B cell (primary cell): ENCODE results near the gene NR1D1. TPM values are rescaled to one million over a fixed set of nuclear protein-coding genes. Genes with fewer than 3 reads are reported as not detected.

Source experiments
- ATAC-seq: fragments of 200-7000 bp; cut with Tn5 transposase; one replicate; pipeline ENCODE4 v1.10.0; 2021; ENCODE audit warnings: low read depth, mild to moderate bottlenecking, moderate number of reproducible peaks, moderate library complexity
- CTCF ChIA-PET: fragments of 350-600 bp; sonication (Branson Sonifier 250); formaldehyde crosslinking; loops from one replicate; lab custom pipeline; 2021; ENCODE audit warnings: antibody characterized with exemption, inconsistent platforms; lab: Charles Lee
- POLR2A ChIA-PET: fragments of 350-600 bp; sonication (Branson Sonifier 250); formaldehyde crosslinking; loops from one replicate; lab custom pipeline; 2021; ENCODE audit warnings: antibody characterized with exemption; lab: Charles Lee
- DNase-seq: peaks from one replicate; pipeline ENCODE4 v3.0.0; 2013
- H2AFZ ChIP-seq: 2 replicates; pipeline ENCODE4 v1.6.1; 2012; ENCODE audit warnings: mild to moderate bottlenecking, low read depth, low read length; ENCODE audit not compliant: insufficient read depth, poor library complexity, severe bottlenecking
- H3K27ac ChIP-seq, 2 donors: 1 replicate in 1 of 2; 2 replicates in 1 of 2; pipeline ENCODE4 v1.5.1; 2012 to 2013; ENCODE audit warnings: low read length in 2 of 2, mild to moderate bottlenecking in 2 of 2, moderate library complexity in 1 of 2
- H3K27me3 ChIP-seq, 4 experiments: fragments of 200-600 bp in 1 of 4; sonication (generic) in 1 of 4; replicated peaks in 1 of 4; 1 replicate in 2 of 4; 2 replicates in 2 of 4; pipeline versions ENCODE4 v1.6.1 to v1.7.0; 2013 to 2016; ENCODE audit warnings: low read length in 3 of 4, mild to moderate bottlenecking in 2 of 4, mixed read lengths in 1 of 4, moderate library complexity in 1 of 4; ENCODE audit not compliant: insufficient read depth in 4 of 4, control insufficient read depth in 3 of 4; ENCODE audit errors: control extremely low read depth in 1 of 4
- H3K36me3 ChIP-seq, 2 experiments: replicated peaks in 1 of 2; 1 replicate in 1 of 2; 2 replicates in 1 of 2; pipeline versions ENCODE4 v1.6.1 to v1.7.1; 2013; ENCODE audit warnings: low read length in 1 of 2; ENCODE audit not compliant: insufficient read depth in 2 of 2, control insufficient read depth in 1 of 2; ENCODE audit errors: control extremely low read depth in 1 of 2, extremely low read depth in 1 of 2
- H3K4me1 ChIP-seq, 2 donors: fragments of 200-600 bp in 1 of 2; sonication (generic) in 1 of 2; 1 replicate in 1 of 2; 2 replicates in 1 of 2; pipeline versions ENCODE4 v1.5.1 to v1.6.1; 2013 to 2017; ENCODE audit warnings: low read length in 2 of 2; ENCODE audit not compliant: control insufficient read depth in 2 of 2, insufficient read depth in 2 of 2
- H3K4me2 ChIP-seq: replicated peaks from 2 replicates; pipeline ENCODE3; 2012; ENCODE audit warnings: mild to moderate bottlenecking, low read depth, low read length; ENCODE audit not compliant: poor library complexity, severe bottlenecking
- H3K4me3 ChIP-seq, 5 experiments: fragments of 200-600 bp in 1 of 5; sonication (generic) in 1 of 5; 1 replicate in 3 of 5; 2 replicates in 2 of 5; pipeline versions ENCODE4 v1.5.1 to v1.7.0; 2011 to 2016; ENCODE audit warnings: low read length in 4 of 5, mild to moderate bottlenecking in 4 of 5, low read depth in 2 of 5, control low read depth in 1 of 5, moderate library complexity in 1 of 5; ENCODE audit not compliant: insufficient read depth in 1 of 5; ENCODE audit errors: control extremely low read depth in 1 of 5, extremely low read depth in 1 of 5
- H3K79me2 ChIP-seq: fragments of 200-600 bp; sonication (generic); one replicate; pipeline ENCODE4 v1.6.0; 2016; ENCODE audit warnings: low read length; ENCODE audit not compliant: control insufficient read depth, insufficient read depth
- H3K9ac ChIP-seq: fragments of 200-600 bp; sonication (generic); 2 replicates; pipeline ENCODE4 v1.6.1; 2017; ENCODE audit warnings: mild to moderate bottlenecking, low read length, moderate library complexity
- H3K9me3 ChIP-seq, 3 donors: one replicate each; pipeline versions ENCODE4 v1.6.1 to v1.7.1; 2013; ENCODE audit warnings: low read length in 2 of 3; ENCODE audit not compliant: control insufficient read depth in 2 of 3, insufficient read depth in 1 of 3; ENCODE audit errors: control extremely low read depth in 1 of 3
- H4K20me1 ChIP-seq: 2 replicates; pipeline ENCODE4 v1.6.0; 2012; ENCODE audit warnings: mild to moderate bottlenecking, low read length; ENCODE audit not compliant: insufficient read depth, control insufficient read depth, poor library complexity, severe bottlenecking
- H3K27ac Mint-ChIP-seq: one replicate; pipeline ENCODE4 v1.8.0; 2021; ENCODE audit warnings: mixed read lengths
- H3K27me3 Mint-ChIP-seq: one replicate; pipeline ENCODE4 v1.8.0; 2021; ENCODE audit warnings: mixed read lengths
- H3K4me1 Mint-ChIP-seq: one replicate; pipeline ENCODE4 v1.8.0; 2021; ENCODE audit warnings: mixed read lengths
- H3K4me3 Mint-ChIP-seq: one replicate; pipeline ENCODE4 v1.8.0; 2021; ENCODE audit warnings: mixed read lengths
- H3K9me3 Mint-ChIP-seq: one replicate; pipeline ENCODE4 v1.8.0; 2022; ENCODE audit warnings: mixed read lengths; ENCODE audit not compliant: insufficient read depth
- CTCF ChIP-seq: fragments of 200-600 bp; IDR thresholded peaks from one replicate; pipeline ENCODE4 v1.8.0; 2022; ENCODE audit warnings: antibody characterized with exemption, mild to moderate bottlenecking
- EZH2 ChIP-seq: IDR thresholded peaks from 2 replicates; pipeline ENCODE4 v1.6.1; 2012; ENCODE audit warnings: borderline replicate concordance, low read depth, mild to moderate bottlenecking, moderate library complexity, low read length; ENCODE audit not compliant: insufficient read depth, poor library complexity, severe bottlenecking
- WGBS: methylation state at CpG from one replicate; pipeline ENCODE4 v1.1.5; 2013; ENCODE audit warnings: missing lambda C conversion rate; ENCODE audit not compliant: insufficient coverage; 5-methylcytosine and 5-hydroxymethylcytosine counted together
- intact Hi-C: fragments of 100-400 bp; cut with micrococcal nuclease; formaldehyde crosslinking; loops from one replicate; pipeline ENCODE4 v1.10.0; 2022
- polyA plus RNA-seq: library from polyadenylated mRNA; depleted of rRNA; stranded (reverse); fragments of >200 nt; gene quantifications from 2 replicates; pipeline ENCODE4 v1.2.3, GENCODE V29; 2012
- total RNA-seq, 2 donors: library from RNA; stranded (reverse); fragments of 120-200 nt in 1 of 2; gene quantifications; 1 replicate in 1 of 2; 2 replicates in 1 of 2; pipeline versions ENCODE4 v1.2.3 to v1.2.4, GENCODE V29; 2013 to 2022

NR1D1 gene
- total and polyA plus RNA-seq, 2 donors (not counting 1 experiment from before 2014, with no cell fraction given), result 6.7 to 7.7 TPM

GRCh38 chr17:40087903-40088718, 12.3 kb downstream of the NR1D1 start:
- CTCF ChIA-PET, result interaction anchor here (0.6 to 3.9 kb wide), 5 partner anchors 13 to 86 kb away, joined by 4 to 29 read pairs (median 4); no protein-coding TSS in a partner anchor
- H3K9me3 ChIP-seq, result no peaks in the 10 kb centered on the region
- no peaks in the 10 kb centered on the region for H3K9me3 Mint-ChIP-seq
- peaks cover 7 to 42% of the 10 kb centered on the region in 2 experiments for H3K36me3 ChIP-seq
- ATAC-seq, result no peak
- H3K4me2 ChIP-seq, result no peak overlapping the region
- DNase-seq, result no peak
- H3K4me1 ChIP-seq, result no peaks in the 10 kb centered on the region
- no peak overlapping the region for H3K27ac Mint-ChIP-seq
- POLR2A ChIA-PET, result interaction anchor here (0.5 kb wide), 1 partner anchor 28 kb away, joined by 4 read pairs; no protein-coding TSS in a partner anchor
- intact Hi-C loops, result no loop called here
- H2AFZ ChIP-seq, result no peak overlapping the region
- H3K4me3 ChIP-seq, result no peak overlapping the region
- H3K9ac ChIP-seq, result no peak overlapping the region
- H3K27ac ChIP-seq, result no peak overlapping the region
- H3K4me1 Mint-ChIP-seq, result peaks cover 3% of the 10 kb centered on the region
- no peak for TF ChIP-seq CTCF
- no peak for TF ChIP-seq EZH2
- H3K27me3 Mint-ChIP-seq, result no peaks in the 10 kb centered on the region
- peaks cover 3% of the 10 kb centered on the region for H3K79me2 ChIP-seq
- H3K4me3 Mint-ChIP-seq, result no peak overlapping the region
- 97% methylated on average over 27 of the region's 28 CpGs for WGBS
- no peaks in the 10 kb centered on the region for H4K20me1 ChIP-seq
- no peaks in the 10 kb centered on the region for H3K27me3 ChIP-seq
